ENCODE results near the gene ENTPD3.

DNA sequence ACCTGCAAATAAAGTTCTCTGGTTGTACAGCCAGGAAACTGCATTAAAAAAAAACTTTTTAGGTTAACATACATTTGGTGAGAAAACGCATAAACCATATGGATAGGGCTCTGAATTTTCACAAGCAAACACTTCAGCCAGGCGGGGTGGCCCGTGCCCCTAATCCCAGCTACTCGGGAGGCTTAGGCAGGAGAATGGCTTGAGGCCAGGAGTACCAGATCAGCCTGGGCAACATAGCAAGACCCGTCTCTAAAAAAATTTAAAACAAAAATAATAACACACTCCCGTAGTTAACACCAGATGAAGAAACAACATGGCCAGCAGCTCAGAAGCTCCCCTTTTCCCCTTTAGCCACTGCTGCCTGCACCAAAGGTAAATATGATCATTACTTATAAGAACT, 66.9 kb downstream of the ENTPD3 start:
- TF ChIP-seq ZFX (IDR thresholded peaks at IDR 0.05): no peak
- TF ChIP-seq CTCF (conservative IDR thresholded peaks at IDR 0.05): no peak
